Stimulated activated naive CD8-positive, alpha-beta T cell treated with anti-CD3 and anti-CD28 coated beads, Interleukin-15, Interleukin-2, amounts not matched to agents 100 U/mL and 50 U/mL, for 24 hours (primary cell): ENCODE measurements around the gene TXNDC12.
"Not testable (repeated sequence)": the region's sequence is repeated elsewhere in the genome, so short reads cannot be mapped to it uniquely, and the experiment has no call there.

ENCODE experiments used
- ATAC-seq: fragments of 150-1000 bp; cut with Tn5 transposase; one replicate; pipeline ENCODE4 v1.10.0; 2021
- DNase-seq: peaks from one replicate; pipeline ENCODE4 v3.0.0; 2021

The TXNDC12 gene

DNA sequence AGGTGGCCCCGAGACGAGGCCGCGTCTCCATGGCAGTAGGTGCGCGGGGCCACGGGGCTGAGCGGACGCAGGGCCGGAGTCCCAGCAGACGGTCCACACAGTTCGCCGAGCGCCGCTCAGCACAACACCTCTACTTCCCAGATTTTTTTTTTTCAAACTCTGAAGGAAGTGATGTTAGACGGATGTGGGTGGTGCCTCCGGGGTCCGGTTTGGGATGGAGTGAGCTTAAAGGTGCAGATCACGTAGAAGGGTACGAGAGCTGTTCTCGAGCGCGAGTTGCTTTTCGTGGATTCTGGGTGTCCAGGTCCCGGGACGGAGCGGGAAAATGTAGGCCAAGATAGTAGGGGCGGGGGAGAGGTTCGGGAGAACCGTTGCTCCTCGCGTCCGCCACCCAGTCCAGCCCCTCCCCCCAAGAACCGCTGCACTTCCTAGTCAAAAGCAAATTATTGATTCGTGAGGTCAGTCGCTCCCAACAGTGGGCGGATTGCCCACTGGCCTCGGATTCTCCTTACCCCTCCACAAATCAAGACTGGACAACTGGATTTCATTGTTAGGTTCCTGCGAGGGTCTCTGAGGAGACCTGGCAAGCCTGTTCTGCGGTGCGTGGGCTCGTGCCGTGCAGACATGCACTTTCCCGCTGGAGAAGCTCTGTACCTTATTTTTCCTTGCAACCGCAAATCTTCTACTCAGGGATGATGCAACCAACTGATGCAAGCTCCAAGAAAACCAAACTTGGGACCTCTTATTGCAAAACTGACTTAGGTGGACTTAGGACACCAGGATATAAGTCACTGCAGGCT lies at the start of gene TXNDC12:
Gene TXNDC12 (minus strand): TSS at position 126 of the 800 bp plus-strand sequence. CDS start 95 bp downstream, at position 31.
- DNase-seq (peak; percentile 71), ATAC-seq (peak; percentile 67)

GRCh38 chr1:52102336-52103013 lies 47.5 kb upstream of the TXNDC12 start:
- peak; percentile 59 for ATAC-seq
- DNase-seq = no peak

- ATAC-seq = no peak
- no peak for DNase-seq
These were observed 43.3 kb upstream of the TXNDC12 start for GRCh38 chr1:52098139-52098871.

- DNase-seq (no peak), ATAC-seq (no peak)
These were observed 41.2 kb upstream of the TXNDC12 start for GRCh38 chr1:52096216-52096615.

DNA sequence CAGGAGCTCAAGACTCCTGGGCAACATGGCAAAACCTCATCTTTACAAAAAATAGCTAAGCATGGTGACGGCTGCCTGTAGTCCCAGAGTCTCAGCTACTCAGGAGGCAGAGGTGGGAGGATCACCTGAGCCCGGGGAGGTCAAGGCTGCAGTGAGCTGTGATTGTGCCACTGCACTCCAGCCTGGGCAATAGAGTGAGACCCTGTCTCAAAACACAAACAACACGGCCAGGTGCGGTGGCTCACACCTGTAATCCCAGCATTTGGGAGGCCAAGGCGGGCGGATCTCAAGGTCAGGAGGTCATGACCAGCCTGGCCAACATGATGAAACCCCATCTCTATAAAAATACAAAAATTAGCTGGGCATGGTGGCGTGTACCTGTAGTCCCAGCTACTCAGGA lies 39.3 kb upstream of the TXNDC12 start:
- ATAC-seq, DNase-seq: not testable (repeated sequence)

- not testable (repeated sequence) for DNase-seq, ATAC-seq
These were observed 32.9 kb upstream of the TXNDC12 start for GRCh38 chr1:52087892-52088291.

DNA sequence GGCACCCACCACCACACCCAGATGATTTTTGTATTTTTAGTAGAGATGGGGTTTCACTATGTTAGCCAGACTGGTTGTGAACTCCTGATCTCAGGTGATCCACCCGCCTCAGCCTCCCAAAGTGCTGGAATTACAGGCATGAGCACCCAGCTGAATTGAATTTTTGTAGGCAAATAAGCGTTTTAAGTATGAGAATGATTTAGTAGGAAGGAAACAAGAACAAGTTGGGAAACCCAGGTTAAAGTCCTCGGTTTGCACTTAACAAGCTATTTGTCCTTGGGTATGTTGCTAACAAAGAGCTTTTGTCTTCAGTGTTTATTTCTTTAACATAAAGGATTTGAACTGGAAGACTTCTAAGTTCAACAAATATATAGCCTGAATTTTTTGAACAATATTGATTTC lies 25.0 kb upstream of the TXNDC12 start:
- no peak for ATAC-seq
- DNase-seq = no peak

- ATAC-seq, DNase-seq: not testable (repeated sequence)
These were observed 22.3 kb upstream of the TXNDC12 start for GRCh38 chr1:52077277-52077676.

- no peak for ATAC-seq
These were observed 17.3 kb upstream of the TXNDC12 start for GRCh38 chr1:52072291-52072690.

GRCh38 chr1:52070704-52071103 lies 15.7 kb upstream of the TXNDC12 start:
- ATAC-seq (no peak), DNase-seq (no peak)

More at GRCh38 chr1:52072291-52072690, 17.3 kb upstream of the TXNDC12 start:
- no peak for DNase-seq

DNA sequence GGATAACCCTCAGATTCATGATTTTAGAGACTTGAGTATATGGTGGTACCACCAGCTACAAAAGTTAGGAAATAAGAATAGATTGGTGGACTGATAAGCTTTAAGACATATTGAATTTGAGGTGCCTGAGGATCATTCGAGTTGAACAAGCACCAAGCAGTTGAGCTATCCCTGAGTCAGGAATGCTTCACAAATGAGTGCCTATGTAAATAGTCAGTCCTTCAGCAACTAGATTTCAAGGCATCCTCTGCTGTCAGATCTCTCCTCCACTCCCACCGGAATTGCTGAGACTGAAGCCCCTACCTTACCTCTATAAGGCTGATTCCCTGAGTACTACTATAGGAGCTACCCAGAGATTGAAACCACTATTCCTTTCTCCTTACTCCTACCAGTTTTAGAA lies 8.2 kb upstream of the TXNDC12 start:
- no peak for DNase-seq
- ATAC-seq = no peak

DNA sequence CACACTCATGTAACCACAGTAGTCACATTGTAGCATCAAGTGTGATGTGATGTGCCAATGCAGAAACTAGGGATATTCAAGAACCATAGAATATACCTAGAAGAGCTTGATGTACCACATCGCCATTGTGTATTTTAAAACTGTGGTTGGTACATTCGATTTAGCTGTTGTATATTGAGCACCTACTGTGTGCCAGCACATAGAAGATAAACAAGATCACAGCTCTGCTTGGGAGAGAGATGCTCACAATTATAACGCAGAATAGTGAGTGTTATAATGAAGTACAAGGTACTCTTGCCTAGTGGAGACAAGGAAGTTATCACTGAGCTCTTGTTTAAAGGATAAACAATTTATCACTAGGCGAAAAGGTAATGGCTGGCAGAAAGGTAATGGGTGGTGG lies 5.8 kb upstream of the TXNDC12 start:
- ATAC-seq = no peak

DNA sequence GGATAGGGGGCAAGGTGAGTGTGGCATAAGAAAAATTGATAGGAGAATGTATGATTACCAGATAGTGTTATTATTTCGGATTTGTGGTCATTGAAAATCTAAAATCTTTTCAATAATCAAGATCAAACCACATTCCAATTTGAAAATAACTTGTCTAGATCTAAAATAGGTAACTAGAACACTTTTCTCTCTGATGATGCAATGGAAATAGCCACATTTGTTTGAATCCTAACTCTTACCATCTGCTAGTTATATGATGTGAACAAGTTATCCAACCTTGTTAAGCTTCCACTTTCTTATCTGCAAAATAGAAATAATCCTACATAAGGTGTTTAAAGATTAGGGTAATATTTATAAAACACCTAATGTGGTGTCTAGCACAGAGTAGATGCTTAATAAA lies 4.9 kb upstream of the TXNDC12 start:
- ATAC-seq (no peak), DNase-seq (no peak)

More for the DNA sequence above, 5.8 kb upstream of the TXNDC12 start:
- DNase-seq = no peak

- no peak for DNase-seq
- ATAC-seq = no peak
These were observed 4.3 kb upstream of the TXNDC12 start for GRCh38 chr1:52059321-52059720.

DNA sequence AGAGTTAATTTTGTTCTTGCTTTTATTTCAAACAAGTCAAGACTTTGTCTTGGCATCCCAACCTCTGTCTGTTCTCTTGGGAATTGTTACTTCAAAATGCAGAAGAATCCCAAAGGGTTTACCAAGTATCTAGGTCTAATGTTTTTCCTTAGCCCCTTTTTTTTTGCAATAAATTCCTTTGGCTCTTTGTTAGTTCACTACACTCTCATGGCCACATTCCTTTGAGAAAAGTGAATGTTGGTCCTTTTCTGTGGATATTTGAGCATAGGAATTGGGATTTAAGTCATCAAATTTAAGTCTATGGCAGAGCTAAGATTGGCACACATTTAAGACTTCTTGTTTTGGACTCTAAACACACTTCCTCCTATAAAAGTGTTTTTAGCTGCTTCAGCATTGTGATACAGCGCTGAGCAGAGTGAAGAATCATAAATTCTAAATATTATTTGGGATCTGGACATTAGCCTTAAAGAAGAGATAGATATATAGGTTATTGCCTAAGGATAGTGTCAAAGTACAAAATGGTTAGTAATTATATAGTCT lies 3.0 kb upstream of the TXNDC12 start:
- no peak for DNase-seq
- no peak for ATAC-seq

DNA sequence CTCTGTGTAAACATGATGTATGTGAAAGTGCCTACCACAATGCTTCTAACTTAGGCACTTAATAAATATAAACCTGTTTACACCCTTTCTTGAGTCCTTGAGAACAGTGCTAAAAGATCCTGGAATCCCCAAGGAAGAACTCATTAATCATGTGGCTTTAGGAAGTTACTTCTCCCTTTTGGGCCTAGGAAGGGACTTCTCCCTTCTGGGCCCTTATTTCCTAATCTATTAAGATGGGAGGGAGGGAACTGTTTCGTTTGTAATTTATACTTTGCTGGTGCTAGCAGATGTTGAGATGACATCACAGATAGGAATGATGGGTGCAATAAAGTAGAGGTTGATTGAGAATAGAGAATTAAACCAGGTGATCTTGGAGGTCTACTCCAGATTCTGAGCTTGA lies 2.3 kb upstream of the TXNDC12 start:
- no peak for DNase-seq
- ATAC-seq = no peak

DNA sequence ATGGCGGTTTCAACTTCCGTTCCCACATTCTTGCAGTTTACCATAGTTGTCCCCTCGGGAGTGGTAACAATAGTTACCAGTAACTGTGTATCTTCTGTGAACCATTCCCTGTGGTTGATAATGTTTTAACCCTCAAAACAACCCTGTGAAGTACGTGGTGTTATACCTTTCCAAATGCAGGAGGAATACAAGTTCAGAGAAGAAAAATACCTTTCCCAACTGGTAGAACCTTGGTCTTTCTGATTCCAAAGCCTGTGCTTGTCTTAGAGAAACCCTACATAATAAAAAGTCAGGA lies 1.9 kb upstream of the TXNDC12 start:
- ATAC-seq = no peak
- no peak for DNase-seq

DNA sequence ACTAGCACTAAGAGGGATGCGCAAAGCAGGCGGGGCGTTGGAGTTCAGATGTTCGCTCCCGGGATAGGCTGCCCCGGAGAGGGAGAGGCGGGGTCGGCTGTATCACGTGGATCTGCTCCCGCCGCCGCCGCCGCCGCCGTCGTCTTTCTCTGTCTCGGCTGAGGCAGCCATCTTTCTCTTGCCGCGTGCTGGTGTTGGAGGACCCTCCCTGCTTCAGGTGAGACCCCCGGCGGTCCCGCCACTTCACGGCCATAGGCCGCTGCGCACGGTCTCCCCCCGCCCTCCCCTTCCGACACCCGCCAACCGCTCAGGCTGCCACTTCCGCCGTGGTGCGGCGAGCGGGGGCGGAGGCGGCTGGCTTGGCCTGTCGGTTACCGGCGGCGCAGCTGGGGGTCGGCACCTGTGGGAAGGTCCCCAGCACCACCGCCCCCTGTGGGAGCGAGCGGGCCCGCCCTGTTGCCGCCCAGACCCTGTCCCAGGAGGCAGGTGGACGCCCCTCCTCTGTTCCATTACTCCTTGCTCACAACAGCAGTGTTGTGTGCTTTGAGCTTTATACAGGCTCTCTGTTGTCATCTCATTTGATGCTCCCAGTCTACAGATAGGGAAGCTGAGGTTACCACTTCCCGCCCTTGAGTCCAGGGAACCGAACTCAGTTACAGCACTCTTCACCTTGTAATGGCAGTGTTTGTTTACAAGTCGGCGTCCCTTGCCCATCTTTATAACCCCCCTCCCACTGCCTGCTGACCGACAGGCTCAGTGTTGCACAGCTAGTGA lies 1.4 kb upstream of the TXNDC12 start, which contains the start of gene BTF3L4:
Gene BTF3L4 (plus strand): TSS at position 133 of the 774 bp plus-strand sequence. CDS start 3,553 bp downstream, outside the sequence.
- peak; percentile 98 for ATAC-seq

DNA sequence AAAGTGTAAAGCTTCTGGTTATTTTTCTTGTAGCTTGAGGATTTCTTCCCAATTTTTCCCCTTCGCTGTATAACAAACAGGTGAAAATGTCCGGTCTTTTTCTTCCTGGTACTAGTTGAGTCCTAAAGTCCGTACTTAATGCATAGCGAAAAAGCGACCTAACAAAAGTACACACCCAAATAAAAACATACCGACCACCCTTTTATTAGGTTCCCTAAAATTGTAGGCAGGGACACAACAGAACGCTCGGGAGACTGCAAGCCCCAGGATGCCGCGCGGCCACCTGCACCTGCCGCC lies 823 bp upstream of the TXNDC12 start:
- no peak for DNase-seq
- no peak for ATAC-seq

More for the DNA sequence above, 1.4 kb upstream of the TXNDC12 start, which contains the start of gene BTF3L4:
- DNase-seq = peak; percentile 94

DNA sequence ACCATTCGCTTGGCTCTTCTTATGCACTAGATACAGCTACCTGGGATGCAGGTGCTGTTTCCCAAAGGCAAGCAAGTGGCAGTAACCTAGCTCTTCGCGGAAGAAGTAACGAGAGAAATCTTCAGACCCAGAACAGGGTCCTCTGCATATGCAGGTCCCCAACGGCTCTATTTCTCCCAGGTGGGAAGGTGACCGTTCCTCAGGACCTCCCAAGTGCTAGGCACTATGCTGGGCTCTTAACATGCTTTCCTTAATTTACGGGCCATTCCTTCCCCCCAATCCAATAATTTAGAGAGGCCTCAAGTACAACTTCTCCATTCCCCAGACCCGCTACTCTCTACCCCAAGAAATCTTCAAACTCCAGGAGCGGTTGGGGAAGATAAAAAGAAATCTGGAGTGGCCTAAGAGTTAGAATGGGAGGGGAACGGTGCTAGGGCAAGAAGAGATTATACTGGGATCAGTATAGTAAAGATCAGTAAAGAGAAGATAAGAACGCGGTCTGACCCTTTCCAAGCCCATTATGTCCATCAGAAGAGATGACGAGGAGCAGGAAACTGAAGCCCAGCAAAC lies 410 bp downstream of the TXNDC12 start:
- DNase-seq = no peak
- ATAC-seq = no peak

- no peak for ATAC-seq
- no peak for DNase-seq
These were observed 1.1 kb downstream of the TXNDC12 start for GRCh38 chr1:52053862-52054261.
